ENCODE data around the gene GATA6.
"Not testable (repeated sequence)": the region's sequence is repeated elsewhere in the genome, so short reads cannot be mapped to it uniquely, and the experiment has no call there.

GATA6 gene

GRCh38 chr18:22180722-22181121 lies 11.3 kb downstream of the GATA6 start:
- no peak for DNase-seq (ENCODE audit: low read depth in 4 of 4, low spot score in 1 of 4)

DNA sequence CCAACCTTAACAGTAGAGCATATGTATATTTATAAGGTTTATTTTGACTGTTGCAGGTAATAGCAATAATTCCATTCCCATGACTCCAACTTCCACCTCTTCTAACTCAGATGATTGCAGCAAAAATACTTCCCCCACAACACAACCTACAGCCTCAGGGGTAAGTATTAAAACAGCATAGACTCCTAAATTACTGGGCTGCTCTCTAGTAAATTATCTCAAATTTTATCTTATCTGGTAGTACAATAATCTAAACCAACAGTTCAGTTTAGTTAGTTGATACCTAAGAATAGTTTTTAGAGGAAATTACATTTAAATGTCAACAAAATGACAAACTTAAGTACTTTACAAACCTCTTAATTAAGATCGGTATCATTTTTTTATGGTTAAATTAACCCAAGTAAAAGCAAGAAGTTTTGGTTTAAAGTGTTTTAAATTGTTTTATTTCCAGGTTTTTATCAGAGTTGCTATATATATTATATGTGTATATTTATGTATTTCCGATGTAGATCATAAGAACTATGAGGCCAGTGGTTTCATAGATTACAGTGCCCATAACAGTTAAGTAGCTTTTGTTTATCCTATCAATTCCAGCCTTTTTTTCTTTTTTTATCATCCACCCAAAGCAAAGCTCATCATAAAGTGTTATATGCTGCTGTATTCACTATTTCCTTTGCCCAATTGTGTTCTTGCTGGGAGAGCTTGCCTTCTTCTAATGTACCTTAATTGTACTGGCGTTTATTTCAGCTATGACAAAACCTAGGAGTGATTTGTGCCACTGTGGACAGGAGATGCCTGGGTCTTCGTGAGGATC lies 13.7 kb downstream of the GATA6 start:
- DNase-seq (ENCODE audit: low read depth in 4 of 4, low spot score in 1 of 4), result no peak

GRCh38 chr18:22183698-22184170 lies 14.3 kb downstream of the GATA6 start:
- no peak for DNase-seq (ENCODE audit: low read depth in 4 of 4, low spot score in 1 of 4)

GRCh38 chr18:22184573-22184972 lies 15.2 kb downstream of the GATA6 start:
- DNase-seq (ENCODE audit: low read depth in 4 of 4, low spot score in 1 of 4), result not testable (repeated sequence)

- no peak for DNase-seq (ENCODE audit: low read depth in 4 of 4, low spot score in 1 of 4)
Measured at GRCh38 chr18:22185273-22185672, 15.9 kb downstream of the GATA6 start.

DNA sequence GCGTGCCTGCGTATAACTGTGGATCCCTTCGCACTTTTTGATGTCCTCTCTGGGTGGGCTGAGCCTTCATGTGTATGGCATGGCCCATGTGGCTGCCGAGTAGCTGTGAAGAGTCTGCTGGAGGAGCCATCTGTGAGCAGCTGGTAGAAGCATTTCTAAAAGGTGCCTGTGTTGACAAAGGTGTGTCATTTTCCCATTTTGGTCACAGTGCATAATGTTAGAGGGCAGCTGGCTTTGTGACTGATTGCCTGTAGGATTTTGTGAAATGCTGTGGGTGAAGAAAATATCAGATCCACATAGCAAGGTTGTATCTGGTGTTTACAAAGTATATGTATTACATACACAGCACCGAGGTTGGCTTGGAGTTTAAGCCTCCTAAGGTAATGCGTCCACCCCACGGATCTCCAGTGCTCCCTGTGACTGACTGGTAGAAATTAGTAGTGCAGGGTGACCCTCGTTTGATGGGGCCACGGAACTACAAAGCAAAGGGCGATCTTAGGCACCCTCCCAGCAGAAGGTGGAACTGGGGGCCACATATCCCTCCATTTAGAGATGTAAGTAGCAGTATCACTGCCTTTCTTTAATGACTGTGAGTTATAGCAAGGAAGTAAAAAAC lies 16.5 kb downstream of the GATA6 start:
- DNase-seq (ENCODE audit: low read depth in 4 of 4, low spot score in 1 of 4), result no peak

- no peak for DNase-seq (ENCODE audit: low read depth in 4 of 4, low spot score in 1 of 4)
Measured at GRCh38 chr18:22186484-22186971, 17.1 kb downstream of the GATA6 start.

GRCh38 chr18:22188559-22189267 lies 19.3 kb downstream of the GATA6 start:
- DNase-seq (ENCODE audit: low read depth in 4 of 4, low spot score in 1 of 4), result no peak

DNA sequence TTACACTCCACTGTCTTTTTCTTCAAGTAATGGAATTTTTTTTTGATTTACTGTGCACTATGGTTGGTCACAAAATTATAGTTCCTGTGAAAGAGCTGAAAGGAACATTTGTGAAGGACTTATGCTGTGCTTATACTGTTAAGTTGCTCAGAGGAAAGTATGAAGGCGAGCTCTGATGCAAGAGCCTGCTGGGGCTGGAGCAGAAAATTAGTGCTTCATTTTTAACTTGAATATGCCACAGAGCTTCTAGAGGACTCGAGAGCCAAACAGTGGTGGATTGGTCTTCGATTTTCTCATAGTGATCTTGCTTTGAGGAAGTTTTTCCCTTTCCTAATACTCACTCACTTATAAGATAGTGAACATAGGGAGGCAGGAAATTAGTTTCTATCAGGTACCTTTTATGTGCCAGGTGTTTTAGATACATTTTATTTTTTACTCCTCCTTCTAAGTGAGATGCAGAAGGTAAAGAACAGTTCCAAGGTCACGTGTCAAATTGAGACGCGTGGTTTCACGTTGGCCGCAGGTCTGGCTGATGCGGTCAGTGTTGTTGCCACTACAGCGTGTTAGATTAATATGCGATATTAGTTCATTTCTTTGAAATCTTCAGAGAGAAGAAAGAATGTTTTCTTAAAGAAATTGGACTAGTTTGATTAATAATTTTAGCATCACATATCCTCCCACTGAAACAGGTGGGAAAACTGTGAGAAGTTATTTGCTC lies 20.2 kb downstream of the GATA6 start:
- no peak for DNase-seq (ENCODE audit: low read depth in 4 of 4, low spot score in 1 of 4)

- DNase-seq (ENCODE audit: low read depth in 4 of 4, low spot score in 1 of 4), result no peak
Measured at GRCh38 chr18:22191346-22191695, 21.9 kb downstream of the GATA6 start.

GRCh38 chr18:22191923-22192322 lies 22.5 kb downstream of the GATA6 start:
- no peak for DNase-seq (ENCODE audit: low read depth in 4 of 4, low spot score in 1 of 4)

GRCh38 chr18:22193466-22193865 lies 24.1 kb downstream of the GATA6 start:
- no peak for DNase-seq (ENCODE audit: low read depth in 4 of 4, low spot score in 1 of 4)

GRCh38 chr18:22194151-22194598 lies 24.8 kb downstream of the GATA6 start:
- DNase-seq (ENCODE audit: low read depth in 4 of 4, low spot score in 1 of 4), result no peak

GRCh38 chr18:22195052-22195451 lies 25.7 kb downstream of the GATA6 start:
- no peak for DNase-seq (ENCODE audit: low read depth in 4 of 4, low spot score in 1 of 4)

DNA sequence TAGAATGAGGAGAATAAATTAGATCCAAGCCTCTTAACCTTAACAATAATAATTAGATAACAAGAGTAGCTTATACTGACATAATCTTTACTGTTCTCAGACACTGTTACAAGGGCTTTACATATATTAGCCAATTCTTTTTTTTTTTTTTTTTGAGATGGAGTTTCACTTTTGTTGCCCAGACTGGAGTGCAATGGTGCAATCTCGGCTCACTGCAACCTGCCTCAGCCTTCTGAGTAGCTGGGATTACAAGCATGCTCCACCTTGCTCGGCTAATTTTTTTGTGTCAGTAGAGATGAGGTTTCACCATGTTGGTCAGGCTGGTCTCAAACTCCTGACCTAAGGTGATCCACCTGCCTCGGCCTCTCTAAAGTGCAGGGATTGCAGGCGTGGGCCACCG lies 27.6 kb downstream of the GATA6 start:
- DNase-seq (ENCODE audit: low read depth in 4 of 4, low spot score in 1 of 4), result not testable (repeated sequence)

DNA sequence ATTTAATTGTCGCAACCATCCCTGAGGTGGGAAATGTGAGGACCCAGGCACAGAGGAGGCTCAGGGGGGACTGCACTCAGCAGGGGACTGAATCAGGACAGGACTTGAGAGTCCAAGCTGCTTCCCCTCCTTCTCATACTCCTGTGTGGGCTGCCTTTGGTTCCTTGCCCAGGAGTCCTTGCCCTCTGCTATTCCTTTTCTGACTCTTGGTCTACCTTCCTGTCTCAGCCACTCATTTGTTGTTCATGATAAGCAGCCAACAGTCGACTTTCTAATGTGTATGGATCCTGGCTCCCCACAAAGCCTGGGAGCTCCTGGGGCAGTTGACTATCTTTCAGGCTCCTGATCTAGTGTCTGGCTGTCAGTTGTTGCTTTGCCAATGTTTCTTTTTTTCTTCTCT lies 28.3 kb downstream of the GATA6 start:
- DNase-seq (ENCODE audit: low read depth in 4 of 4, low spot score in 1 of 4), result no peak

GRCh38 chr18:22198163-22198562 lies 28.8 kb downstream of the GATA6 start:
- DNase-seq (ENCODE audit: low read depth in 4 of 4, low spot score in 1 of 4), result no peak

- no peak for DNase-seq (ENCODE audit: low read depth in 4 of 4, low spot score in 1 of 4)
Measured at GRCh38 chr18:22199005-22199404, 29.6 kb downstream of the GATA6 start.

- no peak for DNase-seq (ENCODE audit: low read depth in 4 of 4, low spot score in 1 of 4)
Measured at GRCh38 chr18:22200611-22201225, 31.3 kb downstream of the GATA6 start.

DNA sequence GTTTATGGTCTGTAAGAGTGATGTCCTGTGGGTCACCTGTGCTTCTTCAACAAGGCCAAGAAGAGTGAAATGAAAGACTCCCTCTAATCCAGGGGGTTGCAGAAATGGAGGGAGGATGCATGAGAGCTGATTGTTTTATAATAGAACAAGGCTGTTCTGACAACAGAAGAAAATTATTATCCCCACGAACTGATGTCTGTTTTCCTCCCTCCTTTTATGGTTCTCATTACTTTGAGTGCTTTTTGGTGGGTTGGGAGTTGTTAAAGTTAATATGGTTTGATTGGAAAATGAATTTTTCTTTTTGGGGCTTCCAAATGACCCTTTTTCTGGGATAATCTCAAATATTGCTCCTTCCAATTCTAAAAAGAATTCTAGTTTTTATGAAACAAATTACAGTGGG lies 33.6 kb downstream of the GATA6 start:
- DNase-seq (ENCODE audit: low read depth in 4 of 4, low spot score in 1 of 4), result no peak

Measured in stimulated activated CD4-positive, alpha-beta T cell treated with anti-CD3 and anti-CD28 coated beads, Interleukin-1b, Interleukin-23, amount 100 ng/mL, for 24 hours (primary cell).